OCI-LY3 (cell line): ENCODE measurements around the gene ZP3.

Experiments
- H2AFZ ChIP-seq: fragments of 200-600, 300-600 bp; shearing (Covaris generic); 2 replicates; pipeline ENCODE4 v1.6.0; 2014; ENCODE audit warnings: antibody characterized with exemption, low read depth, low read length
- H3K27ac ChIP-seq: fragments of 200-600, 300-600 bp; sonication (generic); 2 replicates; pipeline ENCODE4 v1.5.1; 2014; ENCODE audit warnings: mild to moderate bottlenecking, low read length, moderate library complexity, mixed read lengths
- H3K27me3 ChIP-seq: fragments of 200-600, 300-600 bp; sonication (generic); 2 replicates; pipeline ENCODE4 v1.6.1; 2014; ENCODE audit warnings: low read depth, low read length, mixed read lengths
- H3K36me3 ChIP-seq: fragments of 200-600, 300-600 bp; sonication (generic); replicated peaks from 2 replicates; pipeline ENCODE3; 2014; ENCODE audit warnings: low read depth, low read length, mixed read lengths
- H3K4me1 ChIP-seq: fragments of 300-600, 200-600 bp; sonication (generic); 2 replicates; pipeline ENCODE4 v1.6.1; 2014; ENCODE audit warnings: low read length, mixed read lengths
- H3K4me2 ChIP-seq: fragments of 200-600, 300-600 bp; sonication (generic); 2 replicates; pipeline ENCODE4 v1.6.1; 2014; ENCODE audit warnings: low read length, mixed read lengths
- H3K4me3 ChIP-seq: fragments of 300-600, 200-600 bp; sonication (generic); 2 replicates; pipeline ENCODE4 v1.5.1; 2014; ENCODE audit warnings: antibody characterized with exemption, mild to moderate bottlenecking, low read length, moderate library complexity
- H3K79me2 ChIP-seq: fragments of 300-600, 200-600 bp; shearing (Covaris generic); 2 replicates; pipeline ENCODE4 v1.6.1; 2014; ENCODE audit warnings: mild to moderate bottlenecking, low read length, mixed read lengths
- H3K9ac ChIP-seq: fragments of 300-600, 200-600 bp; shearing (Covaris generic); 2 replicates; pipeline ENCODE4 v1.6.0; 2014; ENCODE audit warnings: mild to moderate bottlenecking, low read length, moderate library complexity
- H3K9me3 ChIP-seq: fragments of 200-600, 300-600 bp; shearing (Covaris generic); 2 replicates; pipeline ENCODE4 v1.6.1; 2014; ENCODE audit warnings: low read length, mixed read lengths; ENCODE audit not compliant: insufficient read depth
- H4K20me1 ChIP-seq: fragments of 200-600, 300-600 bp; sonication (generic); 2 replicates; pipeline ENCODE4 v1.6.1; 2016; ENCODE audit warnings: low read length, mixed read lengths; ENCODE audit not compliant: insufficient read depth
- CTCF ChIP-seq: fragments of 200-600, 300-600 bp; sonication (generic); IDR thresholded peaks from 2 replicates; pipeline ENCODE4 v1.5.1; 2014; ENCODE audit warnings: antibody characterized with exemption, low read length, low read depth
- EZH2phosphoT487 ChIP-seq: fragments of 200-600 bp; shearing (Covaris generic); IDR thresholded peaks from 2 replicates; pipeline ENCODE4 v1.6.1; 2018; ENCODE audit warnings: antibody characterized with exemption, mixed run types, low read depth

ZP3 gene

GRCh38 chr7:76428149-76428823 lies 3.5 kb downstream of the ZP3 start:
- H3K27ac ChIP-seq = no peak overlapping the region
- TF ChIP-seq EZH2phosphoT487 = no peak
- TF ChIP-seq CTCF = no peak
- H4K20me1 ChIP-seq = no peaks in the 10 kb centered on the region
- no peak overlapping the region for H3K4me3 ChIP-seq
- no peaks in the 10 kb centered on the region for H3K79me2 ChIP-seq
- H3K9ac ChIP-seq = no peak overlapping the region
- H3K27me3 ChIP-seq = peaks cover 10% of the 10 kb centered on the region
- H3K4me1 ChIP-seq = no peaks in the 10 kb centered on the region
- H3K4me2 ChIP-seq = no peak overlapping the region
- H3K36me3 ChIP-seq = no peaks in the 10 kb centered on the region
- no peaks in the 10 kb centered on the region for H3K9me3 ChIP-seq
- H2AFZ ChIP-seq = no peak overlapping the region

DNA sequence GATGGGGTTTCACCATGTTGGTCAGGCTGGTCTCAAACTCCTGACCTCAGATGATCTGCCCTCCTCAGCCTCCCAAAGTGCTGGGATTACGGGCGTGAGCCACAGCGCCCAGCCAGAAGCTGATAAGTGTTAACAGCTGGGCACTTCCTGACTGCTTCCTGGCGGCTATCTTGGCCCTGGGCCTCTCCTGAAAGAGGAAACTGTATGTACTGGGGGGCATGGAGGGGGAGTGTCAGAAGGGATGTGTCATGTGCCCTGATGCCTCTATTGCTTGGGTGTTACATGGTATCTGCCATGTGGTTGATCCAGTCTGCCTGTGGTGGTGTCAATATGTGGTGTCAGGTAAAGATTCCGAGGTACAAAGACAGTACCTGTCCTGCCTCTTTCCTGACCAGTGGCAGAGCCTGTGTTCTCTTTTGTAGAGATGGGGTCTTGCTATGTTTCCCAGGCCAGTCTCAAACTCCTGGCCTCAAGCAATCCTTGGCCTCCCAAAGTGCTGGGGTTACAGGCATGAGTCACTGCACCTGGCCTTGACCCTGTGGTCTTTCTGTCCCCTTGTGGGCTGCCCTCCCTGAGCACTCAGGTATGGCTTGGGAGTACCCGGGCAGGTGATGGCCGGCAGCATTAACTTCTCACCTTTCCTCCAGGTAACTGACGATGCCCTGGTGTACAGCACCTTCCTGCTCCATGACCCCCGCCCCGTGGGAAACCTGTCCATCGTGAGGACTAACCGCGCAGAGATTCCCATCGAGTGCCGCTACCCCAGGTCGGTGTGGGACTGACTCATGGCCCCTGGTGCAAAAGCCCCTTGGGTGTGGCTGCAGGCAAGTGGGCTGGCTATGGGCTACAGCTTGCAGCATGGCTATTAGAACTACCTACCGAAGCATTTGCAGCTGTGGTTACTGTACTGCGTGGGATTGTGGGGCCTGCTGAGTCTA lies 4.4 kb downstream of the ZP3 start:
- Histone ChIP-seq H3K9me3 (no peaks in the 10 kb centered on the region), H3K4me1 (no peaks in the 10 kb centered on the region), H3K27me3 (peaks cover 4% of the 10 kb centered on the region; the same call in 1 of the 2 replicates), H3K4me2 (no peak overlapping the region), H3K36me3 (no peaks in the 10 kb centered on the region), H3K27ac (no peak overlapping the region), H3K9ac (no peak overlapping the region), H2AFZ (no peak overlapping the region), H4K20me1 (no peaks in the 10 kb centered on the region), H3K79me2 (no peaks in the 10 kb centered on the region), H3K4me3 (no peak overlapping the region)
- TF ChIP-seq CTCF = no peak
- no peak for TF ChIP-seq EZH2phosphoT487

GRCh38 chr7:76430211-76430610 lies 5.5 kb downstream of the ZP3 start:
- TF ChIP-seq EZH2phosphoT487 (no peak), CTCF (no peak)

GRCh38 chr7:76430836-76431235 lies 6.1 kb downstream of the ZP3 start:
- Histone ChIP-seq H3K27ac (no peak overlapping the region), H3K36me3 (no peaks in the 10 kb centered on the region), H3K79me2 (no peaks in the 10 kb centered on the region), H3K4me2 (no peak overlapping the region), H4K20me1 (no peaks in the 10 kb centered on the region), H3K9ac (no peak overlapping the region), H3K9me3 (no peaks in the 10 kb centered on the region), H2AFZ (no peak overlapping the region), H3K4me1 (no peaks in the 10 kb centered on the region), H3K4me3 (no peak overlapping the region), H3K27me3 (no peaks in the 10 kb centered on the region)
- TF ChIP-seq EZH2phosphoT487 (no peak), CTCF (no peak)

More at GRCh38 chr7:76430211-76430610, 5.5 kb downstream of the ZP3 start:
- Histone ChIP-seq H3K9me3 (no peaks in the 10 kb centered on the region), H2AFZ (no peak overlapping the region), H3K4me2 (no peak overlapping the region), H3K27ac (no peak overlapping the region), H3K36me3 (no peaks in the 10 kb centered on the region), H3K4me1 (no peaks in the 10 kb centered on the region), H3K79me2 (no peaks in the 10 kb centered on the region), H4K20me1 (no peaks in the 10 kb centered on the region), H3K9ac (no peak overlapping the region), H3K4me3 (no peak overlapping the region), H3K27me3 (no peaks in the 10 kb centered on the region)
